ENCODE results near the gene GIPC1. TPM values are rescaled to one million over a fixed set of nuclear protein-coding genes. Genes with fewer than 3 reads are reported as not detected.

GIPC1 gene
- total and polyA plus RNA-seq, 2 of the 4 experiments (the other 2 are of a cell fraction) = 74.2 to 133 TPM

DNA sequence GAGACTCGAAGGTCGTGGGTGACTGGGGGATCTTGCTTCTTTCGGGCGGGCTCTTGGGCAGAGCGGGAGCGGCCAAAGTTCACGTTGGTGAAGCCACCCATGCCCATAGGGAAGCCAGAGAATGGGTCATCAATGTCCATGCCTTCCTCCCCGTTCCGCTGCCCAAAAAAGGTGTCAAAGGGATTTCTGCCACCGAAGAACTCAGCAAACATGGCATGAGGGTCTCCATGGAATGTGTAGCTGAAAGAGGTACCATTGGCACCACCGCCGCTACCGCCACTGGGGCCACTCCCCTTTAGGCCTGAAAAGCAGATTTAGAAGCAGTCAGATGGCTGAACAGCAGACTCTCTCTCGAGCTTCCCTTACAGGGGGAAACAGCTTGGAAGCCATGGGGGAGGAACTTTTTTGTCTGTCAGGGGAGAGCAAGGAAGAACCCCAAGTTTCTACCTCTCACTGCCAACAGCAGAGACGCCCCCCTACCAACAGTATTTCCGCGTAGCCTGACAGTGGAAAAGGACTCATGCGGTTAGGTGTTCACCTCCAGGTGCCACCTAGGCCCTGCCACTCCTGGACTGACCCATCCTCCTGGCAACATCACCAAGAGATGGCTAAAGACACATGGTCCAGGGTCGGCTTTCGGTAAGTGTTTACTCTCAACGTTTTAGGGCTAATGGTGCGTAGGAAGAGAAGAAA lies 21.0 kb upstream of the GIPC1 start:
- peaks cover 41% of the 10 kb centered on the region for H4K20me1 ChIP-seq (ENCODE audit: insufficient read depth, low read length)
- no peaks in the 10 kb centered on the region for H3K27me3 ChIP-seq (ENCODE audit: control insufficient read depth, insufficient read depth, low read length)
- in situ Hi-C loops (cut with MboI; ENCODE audit: low sequenced_read_pairs) (no loop called here), dilution Hi-C loops (cut with HindIII; ENCODE audit: low sequenced_read_pairs, unreplicated experiment) (no loop called here), intact Hi-C loops (cut with micrococcal nuclease) (no loop called here)
- H2BK20ac ChIP-seq (ENCODE audit: low read depth, low read length) = no peak overlapping the region
- H3K4me1 ChIP-seq (ENCODE audit: control insufficient read depth, insufficient read depth, low read length) = peaks cover 16% of the 10 kb centered on the region
- H3K14ac ChIP-seq (replicated peaks; ENCODE audit: low read depth, low read length) = peak overlapping the region; percentile 96
- ChIA-PET CTCF (interaction anchor here (0.7 kb wide), 1 partner anchor 9 kb away, joined by 3 read pairs; no protein-coding TSS in a partner anchor), POLR2A (ENCODE audit: unreplicated experiment) (no interaction called here)
- peaks cover 19% of the 10 kb centered on the region for H3K9me1 ChIP-seq (ENCODE audit: insufficient read depth, low read length)
- peak overlapping the region; percentile 61; the same call in 1 of the 2 replicates for H3K18ac ChIP-seq (ENCODE audit: low read depth, low read length)
- H3K36me3 ChIP-seq (ENCODE audit: control insufficient read depth, insufficient read depth, low read length) = peaks cover 27% of the 10 kb centered on the region
- H2BK5ac ChIP-seq (ENCODE audit: low read depth, low read length, poor library complexity, severe bottlenecking) = peak overlapping the region; percentile 86
- peak overlapping the region; percentile 17; the same call in 1 of the 2 replicates for H4K5ac ChIP-seq (ENCODE audit: low read depth, low read length)
- H4K91ac ChIP-seq (ENCODE audit: insufficient read depth, low read depth, low read length) = peak overlapping the region; percentile 71
- H3K27ac ChIP-seq (ENCODE audit: insufficient read depth, low read length) = peak overlapping the region; percentile 78
- H3K4ac ChIP-seq (ENCODE audit: low read depth, low read length) = peak overlapping the region; percentile 93
- H3K4me2 ChIP-seq (ENCODE audit: low read depth, low read length) = peak overlapping the region; percentile 98
- H2BK120ac ChIP-seq (ENCODE audit: low read depth, low read length) = no peak overlapping the region
- H3K4me3 ChIP-seq (ENCODE audit: insufficient read depth, low read depth, low read length) = peak overlapping the region; percentile 85
- peak overlapping the region; percentile 3 to 41; a peak in 1 of 4 replicates for H4K8ac ChIP-seq (ENCODE audit: low read depth in 2 of 2, low read length in 2 of 2)
- H2AFZ ChIP-seq (replicated peaks; ENCODE audit: low read length, poor library complexity) = no peak overlapping the region
- H3K79me1 ChIP-seq (ENCODE audit: low read depth in 1 of 2, low read length in 2 of 2) = peaks cover 23 to 54% of the 10 kb centered on the region in 2 experiments
- BruUV-seq (replicated peaks) = no TSS peak
- 55% methylated on average over 8 of the region's 22 CpGs; no CpG with 5 or more reads in 1 of the 2 experiments for WGBS, 2 experiments (ENCODE audit: extremely low coverage in 2 of 2, insufficient read length in 1 of 2)
- ATAC-seq (ENCODE audit: low read depth) (no peak), DNase-seq (no peak)
- H3K56ac ChIP-seq (ENCODE audit: extremely low read depth, insufficient read depth, low read length) = peak overlapping the region; percentile 75
- peak overlapping the region; percentile 87 for H3K23ac ChIP-seq (ENCODE audit: low read depth, low read length)
- H2AK5ac ChIP-seq (ENCODE audit: low read depth, low read length) = peak overlapping the region; percentile 83; the same call in 1 of the 2 replicates
- H3K9ac ChIP-seq (ENCODE audit: low read depth, low read length) = peak overlapping the region; percentile 87
- no peak overlapping the region for H2BK15ac ChIP-seq (ENCODE audit: low read depth, low read length)
- H3K9me3 ChIP-seq (ENCODE audit: control insufficient read depth, insufficient read depth, low read length) = no peaks in the 10 kb centered on the region
- TF ChIP-seq NFE2L2 (IDR thresholded peaks at IDR 0.05; ENCODE audit: low read depth, low read length) (no peak), CHD1 (IDR thresholded peaks at IDR 0.05; ENCODE audit: low read depth, low read length) (no peak), MXI1 (IDR thresholded peaks at IDR 0.05; ENCODE audit: borderline replicate concordance, low read depth, low read length) (0 out of 2 replicates have a peak, but pooled peaks have one; percentile 11), POLR2A (IDR thresholded peaks at IDR 0.05; ENCODE audit: low read depth, low read length) (peak; percentile 42), RAD21 (IDR thresholded peaks at IDR 0.05; ENCODE audit: low read length) (no peak), SMC3 (IDR thresholded peaks at IDR 0.05; ENCODE audit: low read depth, low read length) (no peak)
- TF ChIP-seq, protein P1, sequence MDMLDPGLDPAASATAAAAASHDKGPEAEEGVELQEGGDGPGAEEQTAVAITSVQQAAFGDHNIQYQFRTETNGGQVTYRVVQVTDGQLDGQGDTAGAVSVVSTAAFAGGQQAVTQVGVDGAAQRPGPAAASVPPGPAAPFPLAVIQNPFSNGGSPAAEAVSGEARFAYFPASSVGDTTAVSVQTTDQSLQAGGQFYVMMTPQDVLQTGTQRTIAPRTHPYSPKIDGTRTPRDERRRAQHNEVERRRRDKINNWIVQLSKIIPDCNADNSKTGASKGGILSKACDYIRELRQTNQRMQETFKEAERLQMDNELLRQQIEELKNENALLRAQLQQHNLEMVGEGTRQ (IDR thresholded peaks at IDR 0.05; ENCODE audit: low read depth, low read length) = no peak
- H2AK9ac ChIP-seq (replicated peaks; ENCODE audit: low read depth, low read length, poor library complexity) = peak overlapping the region; percentile 98
